Measurements from ENCODE around the gene STARD9.
"Not testable (repeated sequence)": the region's sequence is repeated elsewhere in the genome, so short reads cannot be mapped to it uniquely, and the experiment has no call there.

STARD9 gene

GRCh38 chr15:42737529-42738328 is 162.3 kb downstream of the STARD9 start:
- Mint-ChIP-seq H3K36me3 (peaks cover 12% of the 10 kb centered on the region), H3K27ac (peak overlapping the region; percentile 87), H3K9me3 (no peaks in the 10 kb centered on the region), H3K27me3 (no peaks in the 10 kb centered on the region), H3K4me1 (peaks cover 20% of the 10 kb centered on the region), H3K4me3 (peak overlapping the region; percentile 75)
- CTCF ChIA-PET, result interaction anchor here (1.0 kb wide), 1 partner anchor 189 kb away, joined by 3 read pairs; no protein-coding TSS in a partner anchor
- DNase-seq, result no peak

DNA sequence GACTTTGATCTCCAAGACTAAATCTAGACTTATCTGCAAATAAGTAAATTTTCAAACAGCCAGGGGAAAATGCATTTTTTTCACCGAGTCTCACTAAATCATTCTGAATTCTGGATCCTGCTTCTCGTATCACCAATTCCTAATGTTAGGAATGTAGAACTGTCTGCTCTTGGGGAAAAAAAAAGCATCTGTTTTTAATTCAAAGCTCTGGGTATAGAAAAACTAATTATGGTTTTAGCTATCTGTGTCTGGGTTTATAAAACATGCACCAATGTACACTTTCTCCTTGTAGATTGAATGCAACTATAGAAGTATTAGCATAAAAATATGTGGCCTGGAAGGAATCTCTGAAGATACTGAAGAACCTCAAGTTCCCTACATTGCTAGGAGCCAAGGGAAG is 166.3 kb downstream of the STARD9 start:
- Mint-ChIP-seq H3K36me3 (no peaks in the 10 kb centered on the region), H3K4me3 (no peak overlapping the region), H3K9me3 (no peaks in the 10 kb centered on the region), H3K27me3 (no peaks in the 10 kb centered on the region), H3K27ac (no peak overlapping the region), H3K4me1 (peaks cover 7% of the 10 kb centered on the region)
- no peak for DNase-seq
- CTCF ChIA-PET, result no interaction called here

DNA sequence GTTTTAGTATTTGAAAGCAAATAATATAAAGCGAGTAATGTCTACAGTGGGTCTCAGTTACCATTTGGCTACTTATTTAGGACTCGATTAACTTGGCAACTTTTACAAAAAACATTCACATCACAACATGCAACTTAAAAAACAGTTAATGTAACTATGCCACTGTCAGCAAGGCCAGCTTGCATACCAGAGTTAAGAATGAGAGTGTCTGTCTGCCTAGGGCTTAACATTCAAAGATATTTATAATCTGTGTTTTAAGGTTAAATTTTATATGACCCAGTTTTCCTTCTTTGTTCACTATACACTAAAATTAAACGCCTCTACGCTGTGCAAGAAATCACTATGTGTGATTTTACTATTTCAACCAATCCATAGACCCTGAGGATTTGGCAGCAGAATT is 166.7 kb downstream of the STARD9 start:
- no peaks in the 10 kb centered on the region for H3K9me3 Mint-ChIP-seq
- no peaks in the 10 kb centered on the region for H3K27me3 Mint-ChIP-seq
- H3K4me3 Mint-ChIP-seq, result no peak overlapping the region
- DNase-seq, result no peak
- CTCF ChIA-PET, result no interaction called here
- no peak overlapping the region for H3K27ac Mint-ChIP-seq
- peaks cover 7% of the 10 kb centered on the region for H3K4me1 Mint-ChIP-seq
- H3K36me3 Mint-ChIP-seq, result no peaks in the 10 kb centered on the region

DNA sequence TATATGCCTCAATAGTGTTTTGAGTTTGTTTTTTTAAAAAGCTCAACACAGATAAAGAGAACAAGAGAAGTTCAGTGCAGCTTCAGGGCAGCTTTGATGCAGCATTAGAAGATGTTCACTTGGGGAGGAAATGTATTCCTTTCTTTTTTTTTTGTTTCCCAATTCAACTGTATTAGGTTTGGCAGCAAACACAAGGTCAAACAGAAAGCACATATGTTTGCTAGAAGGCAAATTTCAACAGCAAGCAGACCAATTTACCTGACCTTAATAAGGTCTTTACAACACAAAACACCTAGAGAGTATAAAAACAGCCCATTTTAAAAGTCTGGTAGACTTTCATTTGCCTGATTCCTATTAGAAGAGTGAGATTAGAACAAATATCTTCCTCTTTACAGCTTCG is 168.8 kb downstream of the STARD9 start:
- H3K4me1 Mint-ChIP-seq, result no peaks in the 10 kb centered on the region
- H3K4me3 Mint-ChIP-seq, result no peak overlapping the region
- no peak for DNase-seq
- H3K36me3 Mint-ChIP-seq, result peaks cover 2% of the 10 kb centered on the region
- H3K27me3 Mint-ChIP-seq, result no peaks in the 10 kb centered on the region
- H3K27ac Mint-ChIP-seq, result no peak overlapping the region
- CTCF ChIA-PET, result no interaction called here
- no peaks in the 10 kb centered on the region for H3K9me3 Mint-ChIP-seq

DNA sequence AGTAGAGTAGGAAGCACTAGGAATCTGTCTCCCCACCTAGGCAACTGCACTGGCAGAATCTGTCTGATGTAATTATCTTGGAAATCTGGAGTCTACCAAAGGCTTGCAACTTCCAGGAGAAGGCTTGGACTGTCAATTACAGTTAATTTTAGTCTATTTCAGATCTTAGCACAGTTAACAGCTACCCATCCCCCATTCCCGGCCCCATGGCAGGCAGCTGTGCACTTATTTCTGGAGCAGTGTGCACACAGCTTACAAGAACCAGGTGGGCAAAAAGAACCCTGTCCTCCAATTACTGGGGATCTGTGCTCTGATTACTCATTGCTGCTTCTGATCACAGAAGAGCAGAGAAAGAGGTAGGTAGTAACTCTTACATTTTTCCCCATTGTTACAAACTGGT is 173.9 kb downstream of the STARD9 start:
- Mint-ChIP-seq H3K9me3 (peaks cover 4% of the 10 kb centered on the region), H3K27ac (no peak overlapping the region), H3K4me1 (no peaks in the 10 kb centered on the region), H3K4me3 (no peak overlapping the region), H3K27me3 (no peaks in the 10 kb centered on the region), H3K36me3 (peaks cover 31% of the 10 kb centered on the region)
- CTCF ChIA-PET, result interaction anchor here (0.7 kb wide), 1 partner anchor 594 kb away, joined by 3 read pairs; no protein-coding TSS in a partner anchor
- no peak for DNase-seq

DNA sequence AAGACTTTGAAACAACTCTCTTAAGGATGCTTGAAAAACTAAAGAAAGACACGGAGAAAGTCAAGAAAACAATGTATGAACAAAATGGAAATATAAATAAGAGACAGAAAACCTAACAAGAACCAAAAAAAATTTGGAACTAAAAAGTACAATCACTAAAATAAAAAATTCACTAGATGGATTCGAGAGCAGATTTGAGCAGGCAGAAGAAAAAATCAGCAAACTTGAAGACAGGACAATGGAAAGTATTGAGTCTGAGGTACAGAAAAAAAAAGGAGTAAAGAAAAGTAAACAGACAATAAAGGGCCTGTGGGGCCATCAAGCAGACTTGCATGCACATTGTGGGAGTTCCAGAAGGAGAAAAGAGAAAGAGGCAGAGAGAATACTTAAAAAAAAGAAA is 174.9 kb downstream of the STARD9 start:
- Mint-ChIP-seq H3K27me3 (no peaks in the 10 kb centered on the region), H3K4me3 (no peak overlapping the region), H3K27ac (no peak overlapping the region), H3K36me3 (peaks cover 31% of the 10 kb centered on the region), H3K4me1 (no peaks in the 10 kb centered on the region), H3K9me3 (peaks cover 4% of the 10 kb centered on the region)
- CTCF ChIA-PET, result no interaction called here
- DNase-seq, result no peak

- no peak overlapping the region for H3K4me3 Mint-ChIP-seq
- CTCF ChIA-PET, result interaction anchor here (1.1 kb wide), 1 partner anchor 443 kb away, joined by 3 read pairs; no protein-coding TSS in a partner anchor
- no peak overlapping the region for H3K27ac Mint-ChIP-seq
- no peak for DNase-seq
- no peaks in the 10 kb centered on the region for H3K4me1 Mint-ChIP-seq
- H3K36me3 Mint-ChIP-seq, result peaks cover 16% of the 10 kb centered on the region
- no peaks in the 10 kb centered on the region for H3K27me3 Mint-ChIP-seq
- H3K9me3 Mint-ChIP-seq, result peaks cover 22% of the 10 kb centered on the region
These were observed 183.7 kb downstream of the STARD9 start for GRCh38 chr15:42759093-42759492.

- Mint-ChIP-seq H3K36me3 (peaks cover 20% of the 10 kb centered on the region), H3K4me3 (no peak overlapping the region), H3K9me3 (peaks cover 28% of the 10 kb centered on the region), H3K4me1 (no peaks in the 10 kb centered on the region), H3K27me3 (no peaks in the 10 kb centered on the region), H3K27ac (no peak overlapping the region)
- no peak for DNase-seq
- CTCF ChIA-PET, result no interaction called here
These were observed 185.4 kb downstream of the STARD9 start for GRCh38 chr15:42760759-42761158.

DNA sequence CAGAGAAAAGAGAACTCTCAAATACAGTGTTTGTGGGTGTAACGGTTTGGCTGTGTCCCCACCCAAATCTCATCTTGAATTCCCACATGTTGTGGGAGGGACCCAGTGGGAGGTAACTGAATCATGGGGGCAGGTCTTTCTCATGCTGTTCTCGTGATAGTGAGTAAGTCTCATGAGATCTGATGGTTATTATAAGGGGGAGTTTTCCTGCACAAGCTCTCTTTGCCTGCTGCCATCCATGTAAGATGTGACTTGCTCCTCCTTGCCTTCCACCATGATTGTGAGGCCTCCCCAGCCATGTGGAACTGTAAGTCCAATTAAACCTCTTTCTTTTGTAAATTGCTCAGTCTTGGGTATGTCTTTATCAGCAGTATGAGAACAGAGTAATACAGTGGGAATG is 186.4 kb downstream of the STARD9 start:
- H3K9me3 Mint-ChIP-seq, result peaks cover 35% of the 10 kb centered on the region
- H3K27me3 Mint-ChIP-seq, H3K4me1 Mint-ChIP-seq, CTCF ChIA-PET, DNase-seq, H3K4me3 Mint-ChIP-seq, H3K27ac Mint-ChIP-seq: not testable (repeated sequence)
- H3K36me3 Mint-ChIP-seq, result peaks cover 25% of the 10 kb centered on the region

DNA sequence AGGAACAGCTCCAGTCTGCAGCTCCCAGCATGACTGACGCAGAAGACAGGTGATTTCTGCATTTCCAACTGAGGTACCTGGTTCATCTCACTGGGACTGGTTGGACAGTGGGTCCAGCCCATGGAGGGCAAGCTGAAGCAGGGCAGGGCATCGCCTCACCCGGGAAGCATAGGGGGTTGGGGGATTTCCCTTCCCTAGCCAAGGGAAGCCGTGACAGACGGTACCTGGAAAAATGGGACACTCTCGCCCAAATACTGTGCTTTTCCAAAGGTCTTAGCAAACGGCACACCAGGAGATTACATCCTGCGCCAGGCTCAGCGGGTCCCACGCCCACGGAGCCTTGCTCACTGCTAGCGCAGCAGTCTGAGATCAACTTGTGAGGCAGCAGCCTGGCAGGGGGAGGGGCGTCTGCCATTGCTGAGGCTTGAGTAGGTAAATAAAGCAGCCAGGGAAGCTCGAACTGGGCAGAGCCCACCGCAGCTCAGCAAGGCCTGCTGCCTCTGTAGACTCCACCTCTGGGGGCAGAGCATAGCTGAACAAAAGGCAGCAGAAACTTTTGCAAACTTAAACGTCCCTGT is 188.8 kb downstream of the STARD9 start:
- H3K27me3 Mint-ChIP-seq, H3K27ac Mint-ChIP-seq, DNase-seq, H3K4me3 Mint-ChIP-seq, CTCF ChIA-PET, H3K4me1 Mint-ChIP-seq: not testable (repeated sequence)
- peaks cover 32% of the 10 kb centered on the region for H3K36me3 Mint-ChIP-seq
- H3K9me3 Mint-ChIP-seq, result peaks cover 40% of the 10 kb centered on the region

- Mint-ChIP-seq H3K36me3 (peaks cover 30% of the 10 kb centered on the region), H3K9me3 (peaks cover 37% of the 10 kb centered on the region)
- H3K27ac Mint-ChIP-seq, H3K27me3 Mint-ChIP-seq, CTCF ChIA-PET, H3K4me3 Mint-ChIP-seq, DNase-seq, H3K4me1 Mint-ChIP-seq: not testable (repeated sequence)
These were observed 190.7 kb downstream of the STARD9 start for GRCh38 chr15:42766109-42766508.

Data from activated naive CD4-positive, alpha-beta T cell treated with anti-CD3 and anti-CD28 coated beads, Interleukin-2, amount 10 ng/mL, durations not matched to agents 7 days and 5 days (primary cell).